Breast epithelium (tissue), 4 donors: ENCODE data around the gene TFCP2L1. TPM values are rescaled to one million over a fixed set of nuclear protein-coding genes. Genes with fewer than 3 reads are reported as not detected.
"Not testable (repeated sequence)": the region's sequence is repeated elsewhere in the genome, so short reads cannot be mapped to it uniquely, and the experiment has no call there.

Source experiments
- DNase-seq, 2 donors: peaks; one replicate each; pipeline ENCODE4 v3.0.0-alpha.2; 2019; ENCODE audit warnings: low spot score in 2 of 2
- H3K27ac ChIP-seq, 2 donors: fragments of 200-600 bp; sonication (generic) in 1 of 2; one replicate each; pipeline ENCODE4 v1.5.1; 2016 to 2019; ENCODE audit warnings: mild to moderate bottlenecking in 1 of 2
- H3K27me3 ChIP-seq, 2 donors: fragments of 200-600 bp; sonication (generic) in 1 of 2; one replicate each; pipeline versions ENCODE4 v1.5.1 to v1.6.0; 2017 to 2019; ENCODE audit warnings: control low read depth in 1 of 2, mild to moderate bottlenecking in 1 of 2
- H3K36me3 ChIP-seq: fragments of 200-600 bp; one replicate; pipeline ENCODE4 v1.5.1; 2019
- H3K4me1 ChIP-seq, 2 donors: fragments of 200-600 bp; sonication (generic); one replicate each; pipeline ENCODE4 v1.5.1; 2016 to 2019; ENCODE audit warnings: control low read depth in 1 of 2
- H3K4me3 ChIP-seq, 3 donors: fragments of 200-600 bp; sonication (generic); 1 replicate in 2 of 3; 2 replicates in 1 of 3; pipeline ENCODE4 v1.5.1; 2016 to 2019; ENCODE audit warnings: mild to moderate bottlenecking in 3 of 3, moderate library complexity in 2 of 3
- H3K9me3 ChIP-seq, 2 donors: fragments of 200-600 bp; sonication (generic) in 1 of 2; one replicate each; pipeline ENCODE4 v1.5.1; 2016 to 2019; ENCODE audit warnings: control low read depth in 1 of 2
- POLR2A ChIP-seq: fragments of 450-650 bp; IDR thresholded peaks from one replicate; pipeline ENCODE4 v1.6.1; 2016; ENCODE audit warnings: antibody characterized with exemption, mild to moderate bottlenecking, moderate library complexity
- POLR2AphosphoS5 ChIP-seq, 3 donors: sonication (generic); formaldehyde crosslinking; IDR thresholded peaks; one replicate each; pipeline ENCODE4 v1.6.1; 2017; ENCODE audit warnings: antibody characterized with exemption in 3 of 3
- intact Hi-C: fragments of 100-400 bp; cut with DNase I; formaldehyde crosslinking; loops from one replicate; pipeline ENCODE4 v1.15.1; 2023; ENCODE audit warnings: low total_unique reads
- total RNA-seq, 3 donors: library from RNA; depleted of rRNA; stranded (reverse); fragments of >200 nt; gene quantifications; one replicate each; pipeline ENCODE4 v1.1.0, GENCODE V29; 2016
- TF ChIP-seq, protein P1 (sequence below), 3 donors: fragments of 450-650 bp; IDR thresholded peaks; one replicate each; pipeline ENCODE4 v1.5.1; 2016 to 2017; ENCODE audit warnings: antibody characterized with exemption in 3 of 3, mild to moderate bottlenecking in 3 of 3, moderate library complexity in 3 of 3

TFCP2L1 gene
- total RNA-seq, 3 donors from 2014 or later: 7.5 to 90.3 (median 8.3) TPM

DNA sequence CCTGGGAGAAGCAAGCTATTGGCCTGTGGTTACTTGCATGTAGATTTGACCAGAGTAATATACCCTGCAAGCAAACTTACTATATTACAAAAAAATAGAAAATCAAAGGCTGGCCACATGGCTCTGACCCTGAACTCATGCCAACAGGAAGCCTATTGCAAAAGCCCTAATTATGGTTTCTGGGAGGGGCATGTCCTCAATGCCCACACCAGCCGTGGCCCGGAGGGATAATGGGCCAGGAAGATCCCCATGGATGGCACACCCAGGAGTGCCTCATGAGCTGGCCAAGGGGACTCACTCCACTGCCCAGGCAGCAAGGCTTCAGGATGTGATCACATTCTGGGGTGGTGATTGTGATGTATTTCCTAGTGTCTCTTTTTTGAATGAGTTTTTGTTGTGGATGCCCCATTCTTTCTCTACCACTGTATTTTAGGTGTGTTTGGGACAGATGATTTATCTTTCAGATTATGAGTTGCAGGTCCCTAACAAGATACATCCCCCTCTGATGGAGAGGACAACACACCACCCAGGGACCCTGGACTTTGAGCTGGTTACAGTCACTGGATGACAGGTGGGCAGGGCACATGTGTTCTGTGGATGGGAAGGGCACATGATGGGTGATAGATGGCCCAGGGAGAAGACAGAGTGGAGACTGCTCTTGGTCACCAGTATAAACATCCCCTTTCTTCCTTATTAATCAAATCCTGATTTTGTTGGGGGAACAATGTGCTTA is 18.7 kb upstream of the TFCP2L1 start:
- H3K4me3 ChIP-seq: no peak overlapping the region
- no peak overlapping the region for H3K27ac ChIP-seq
- TF ChIP-seq POLR2A: no peak
- TF ChIP-seq, protein P1, sequence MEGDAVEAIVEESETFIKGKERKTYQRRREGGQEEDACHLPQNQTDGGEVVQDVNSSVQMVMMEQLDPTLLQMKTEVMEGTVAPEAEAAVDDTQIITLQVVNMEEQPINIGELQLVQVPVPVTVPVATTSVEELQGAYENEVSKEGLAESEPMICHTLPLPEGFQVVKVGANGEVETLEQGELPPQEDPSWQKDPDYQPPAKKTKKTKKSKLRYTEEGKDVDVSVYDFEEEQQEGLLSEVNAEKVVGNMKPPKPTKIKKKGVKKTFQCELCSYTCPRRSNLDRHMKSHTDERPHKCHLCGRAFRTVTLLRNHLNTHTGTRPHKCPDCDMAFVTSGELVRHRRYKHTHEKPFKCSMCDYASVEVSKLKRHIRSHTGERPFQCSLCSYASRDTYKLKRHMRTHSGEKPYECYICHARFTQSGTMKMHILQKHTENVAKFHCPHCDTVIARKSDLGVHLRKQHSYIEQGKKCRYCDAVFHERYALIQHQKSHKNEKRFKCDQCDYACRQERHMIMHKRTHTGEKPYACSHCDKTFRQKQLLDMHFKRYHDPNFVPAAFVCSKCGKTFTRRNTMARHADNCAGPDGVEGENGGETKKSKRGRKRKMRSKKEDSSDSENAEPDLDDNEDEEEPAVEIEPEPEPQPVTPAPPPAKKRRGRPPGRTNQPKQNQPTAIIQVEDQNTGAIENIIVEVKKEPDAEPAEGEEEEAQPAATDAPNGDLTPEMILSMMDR (IDR thresholded peaks at IDR 0.05): no peak
- TF ChIP-seq POLR2AphosphoS5 (IDR thresholded peaks at IDR 0.05): no peak
- H3K36me3 ChIP-seq: no peaks in the 10 kb centered on the region
- no peaks in the 10 kb centered on the region for H3K9me3 ChIP-seq
- no peaks in the 10 kb centered on the region for H3K27me3 ChIP-seq
- intact Hi-C loops: no loop called here
- DNase-seq: no peak
- no peaks in the 10 kb centered on the region for H3K4me1 ChIP-seq

DNA sequence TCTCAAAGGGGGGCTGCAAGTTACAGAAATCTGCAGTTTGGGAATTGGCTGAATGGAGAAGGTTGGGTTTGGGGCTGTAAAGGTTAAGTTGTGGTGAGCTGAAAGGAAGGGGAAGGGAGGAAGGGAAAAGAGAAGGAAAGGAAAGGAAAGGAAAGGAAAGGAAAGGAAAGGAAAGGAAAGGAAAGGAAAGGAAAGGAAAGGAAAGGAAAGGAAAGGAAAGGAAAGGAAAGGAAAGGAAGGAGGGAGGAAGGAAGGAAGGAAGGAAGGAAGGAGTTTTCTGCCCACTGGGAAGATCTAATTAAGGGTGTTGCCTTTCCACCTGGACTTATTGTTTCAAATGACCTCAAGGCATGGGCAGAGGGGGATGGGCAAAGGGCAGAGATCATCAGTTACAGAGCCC is 16.2 kb upstream of the TFCP2L1 start:
- intact Hi-C loops, H3K27me3 ChIP-seq, H3K4me3 ChIP-seq, H3K36me3 ChIP-seq, H3K4me1 ChIP-seq, H3K27ac ChIP-seq, H3K9me3 ChIP-seq, DNase-seq: not testable (repeated sequence)

GRCh38 chr2:121298476-121298875 is 13.5 kb upstream of the TFCP2L1 start:
- H3K4me1 ChIP-seq: no peaks in the 10 kb centered on the region
- H3K4me3 ChIP-seq: no peak overlapping the region
- H3K27ac ChIP-seq: no peak overlapping the region
- DNase-seq: no peak
- no peaks in the 10 kb centered on the region for H3K9me3 ChIP-seq
- no peaks in the 10 kb centered on the region for H3K36me3 ChIP-seq
- H3K27me3 ChIP-seq: no peaks in the 10 kb centered on the region
- TF ChIP-seq POLR2A (no peak), POLR2AphosphoS5 (IDR thresholded peaks at IDR 0.05) (no peak)
- TF ChIP-seq, protein P1 (IDR thresholded peaks at IDR 0.05): no peak
- intact Hi-C loops: no loop called here

DNA sequence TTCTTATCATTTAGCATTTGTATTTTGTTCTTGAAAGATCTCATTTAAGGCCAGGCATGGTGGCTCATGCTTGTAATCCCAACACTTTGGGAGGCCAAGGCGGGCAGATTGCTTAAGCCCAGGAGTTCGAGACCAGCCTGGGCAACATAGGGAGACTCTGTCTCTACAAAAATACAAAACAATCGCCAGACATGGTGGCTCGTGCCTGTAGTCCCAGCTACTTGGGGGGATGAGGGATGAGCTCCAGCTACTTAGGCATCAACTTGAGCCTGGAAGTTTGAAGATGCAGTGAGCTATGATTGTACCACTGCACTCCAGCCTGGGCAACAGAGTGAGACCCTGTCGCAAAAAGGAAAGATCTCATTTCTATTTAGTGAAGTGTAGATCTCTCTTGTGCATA is 12.9 kb upstream of the TFCP2L1 start:
- H3K27ac ChIP-seq, H3K9me3 ChIP-seq, intact Hi-C loops, H3K4me1 ChIP-seq, H3K36me3 ChIP-seq, DNase-seq, H3K4me3 ChIP-seq, H3K27me3 ChIP-seq: not testable (repeated sequence)

GRCh38 chr2:121297217-121297830 is 12.3 kb upstream of the TFCP2L1 start:
- Histone ChIP-seq H3K36me3 (no peaks in the 10 kb centered on the region), H3K27me3 (no peaks in the 10 kb centered on the region), H3K4me3 (no peak overlapping the region), H3K9me3 (no peaks in the 10 kb centered on the region), H3K27ac (no peak overlapping the region), H3K4me1 (no peaks in the 10 kb centered on the region)
- TF ChIP-seq POLR2AphosphoS5 (IDR thresholded peaks at IDR 0.05): no peak
- TF ChIP-seq, protein P1 (IDR thresholded peaks at IDR 0.05): peak in 2 of 3 donors; percentile 22 to 44
- DNase-seq: peak in 1 of 2 donors; percentile 5
- intact Hi-C loops: no loop called here

GRCh38 chr2:121295911-121296650 is 11.1 kb upstream of the TFCP2L1 start:
- intact Hi-C loops: no loop called here

More at GRCh38 chr2:121295911-121296650, 11.1 kb upstream of the TFCP2L1 start:
- Histone ChIP-seq H3K4me1 (no peaks in the 10 kb centered on the region), H3K4me3 (no peak overlapping the region), H3K27me3 (no peaks in the 10 kb centered on the region), H3K27ac (no peak overlapping the region), H3K9me3 (no peaks in the 10 kb centered on the region), H3K36me3 (no peaks in the 10 kb centered on the region)
- no peak for DNase-seq
- TF ChIP-seq POLR2A (no peak), POLR2AphosphoS5 (IDR thresholded peaks at IDR 0.05) (no peak)
- TF ChIP-seq, protein P1 (IDR thresholded peaks at IDR 0.05): no peak
